Activated B cell treated with CpG ODN at 0.5 μM for 24 hours (primary cell): ENCODE results near the gene PPP4R2. TPM values are rescaled to one million over a fixed set of nuclear protein-coding genes. Genes with fewer than 3 reads are reported as not detected.

Experiments
- ATAC-seq: fragments of 200-7000 bp; cut with Tn5 transposase; one replicate; pipeline ENCODE4 v1.10.0; 2021; ENCODE audit warnings: low read depth, mild to moderate bottlenecking, moderate library complexity
- CTCF ChIA-PET: fragments of 350-600 bp; sonication (Branson Sonifier 250); formaldehyde crosslinking; loops from one replicate; lab custom pipeline; 2021; ENCODE audit warnings: antibody characterized with exemption; lab: Charles Lee
- POLR2A ChIA-PET: fragments of 350-600 bp; sonication (Branson Sonifier 250); formaldehyde crosslinking; loops from one replicate; lab custom pipeline; 2021; ENCODE audit warnings: antibody characterized with exemption; lab: Charles Lee
- DNase-seq: peaks from one replicate; pipeline ENCODE4 v3.0.0; 2022
- H3K27ac Mint-ChIP-seq: one replicate; pipeline ENCODE4 v1.8.0; 2020; ENCODE audit warnings: mixed read lengths
- H3K27me3 Mint-ChIP-seq: one replicate; pipeline ENCODE4 v1.8.0; 2021; ENCODE audit warnings: mixed read lengths
- H3K36me3 Mint-ChIP-seq: one replicate; pipeline ENCODE4 v1.8.0; 2021; ENCODE audit warnings: low read depth, mixed read lengths
- H3K4me1 Mint-ChIP-seq: one replicate; pipeline ENCODE4 v1.8.0; 2021; ENCODE audit warnings: mixed read lengths
- H3K4me3 Mint-ChIP-seq: one replicate; pipeline ENCODE4 v1.8.0; 2020; ENCODE audit warnings: mild to moderate bottlenecking, mixed read lengths
- H3K9me3 Mint-ChIP-seq: one replicate; pipeline ENCODE4 v1.8.0; 2020; ENCODE audit warnings: mixed read lengths
- intact Hi-C: fragments of 100-400 bp; cut with micrococcal nuclease; formaldehyde crosslinking; loops from one replicate; pipeline ENCODE4 v1.15.1; 2024
- total RNA-seq: library from RNA; stranded (reverse); gene quantifications from 2 replicates; pipeline ENCODE4 v1.2.3, GENCODE V29; 2022
- TF ChIP-seq, protein P1 (sequence below): fragments of 200-600 bp; IDR thresholded peaks from one replicate; pipeline ENCODE4 v1.8.0; 2022; ENCODE audit warnings: antibody characterized with exemption, mild to moderate bottlenecking

PPP4R2 gene
- total RNA-seq, 1 donor from 2014 or later: 59.7 TPM

DNA sequence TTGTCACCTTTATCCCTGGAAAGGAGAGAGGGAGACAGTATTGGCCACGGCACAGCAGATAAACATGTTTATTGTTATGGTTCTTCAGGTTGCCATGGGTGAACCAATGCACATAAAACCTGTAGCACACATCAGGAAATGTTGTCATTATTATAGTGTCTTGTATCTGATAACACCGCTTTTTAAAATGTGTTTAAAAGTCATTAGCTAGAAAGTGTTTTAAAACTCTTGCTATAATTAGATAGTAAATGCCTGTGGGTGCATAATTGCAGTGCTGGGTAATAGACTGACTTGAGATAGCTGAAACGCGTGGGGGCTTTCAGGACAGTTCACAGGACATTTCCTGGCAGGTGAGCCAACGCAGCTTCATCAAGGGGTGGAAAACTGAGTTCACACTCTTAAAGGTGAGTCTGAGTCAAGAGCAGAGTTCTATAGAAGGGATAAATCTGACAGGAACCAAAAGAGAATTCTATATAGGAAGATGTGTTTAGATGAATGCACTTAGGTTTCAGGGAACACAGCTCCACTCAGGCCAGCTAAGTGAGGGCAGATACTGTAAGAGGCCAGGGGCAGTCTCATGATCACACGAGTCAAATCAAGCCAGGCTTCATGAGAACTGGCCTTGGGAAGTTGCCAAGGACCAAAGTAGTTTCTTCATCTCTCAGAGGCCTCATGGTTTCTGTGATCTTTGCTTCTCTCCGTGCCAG lies 35.6 kb upstream of the PPP4R2 start:
- TF ChIP-seq, protein P1, sequence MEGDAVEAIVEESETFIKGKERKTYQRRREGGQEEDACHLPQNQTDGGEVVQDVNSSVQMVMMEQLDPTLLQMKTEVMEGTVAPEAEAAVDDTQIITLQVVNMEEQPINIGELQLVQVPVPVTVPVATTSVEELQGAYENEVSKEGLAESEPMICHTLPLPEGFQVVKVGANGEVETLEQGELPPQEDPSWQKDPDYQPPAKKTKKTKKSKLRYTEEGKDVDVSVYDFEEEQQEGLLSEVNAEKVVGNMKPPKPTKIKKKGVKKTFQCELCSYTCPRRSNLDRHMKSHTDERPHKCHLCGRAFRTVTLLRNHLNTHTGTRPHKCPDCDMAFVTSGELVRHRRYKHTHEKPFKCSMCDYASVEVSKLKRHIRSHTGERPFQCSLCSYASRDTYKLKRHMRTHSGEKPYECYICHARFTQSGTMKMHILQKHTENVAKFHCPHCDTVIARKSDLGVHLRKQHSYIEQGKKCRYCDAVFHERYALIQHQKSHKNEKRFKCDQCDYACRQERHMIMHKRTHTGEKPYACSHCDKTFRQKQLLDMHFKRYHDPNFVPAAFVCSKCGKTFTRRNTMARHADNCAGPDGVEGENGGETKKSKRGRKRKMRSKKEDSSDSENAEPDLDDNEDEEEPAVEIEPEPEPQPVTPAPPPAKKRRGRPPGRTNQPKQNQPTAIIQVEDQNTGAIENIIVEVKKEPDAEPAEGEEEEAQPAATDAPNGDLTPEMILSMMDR: no peak
- DNase-seq: no peak
- no peak overlapping the region for H3K4me3 Mint-ChIP-seq
- ATAC-seq: no peak
- ChIA-PET CTCF (no interaction called here), POLR2A (no interaction called here)
- H3K4me1 Mint-ChIP-seq: peaks cover 21% of the 10 kb centered on the region
- H3K36me3 Mint-ChIP-seq: no peaks in the 10 kb centered on the region
- peaks cover 2% of the 10 kb centered on the region for H3K27me3 Mint-ChIP-seq
- intact Hi-C loops: no loop called here
- H3K9me3 Mint-ChIP-seq: no peaks in the 10 kb centered on the region
- H3K27ac Mint-ChIP-seq: no peak overlapping the region

DNA sequence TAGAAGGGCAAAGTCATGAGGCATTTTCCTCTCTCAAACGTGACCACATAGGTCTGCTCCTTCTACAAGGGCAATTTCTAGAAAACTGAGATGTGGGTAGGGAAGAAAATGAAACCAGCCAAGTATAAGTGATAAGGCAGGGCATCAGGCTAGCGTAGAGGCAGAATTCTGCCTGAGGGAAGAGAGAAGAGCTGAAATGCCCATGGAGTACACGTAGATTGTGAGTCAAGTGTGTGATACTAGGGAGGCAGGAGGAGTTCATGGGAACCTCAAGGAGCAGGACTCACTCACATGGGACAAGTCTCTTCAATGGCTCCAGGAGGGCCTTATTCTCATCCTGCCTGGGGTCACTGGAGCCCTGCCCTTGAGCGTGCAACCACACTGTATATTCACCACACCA lies 34.9 kb upstream of the PPP4R2 start:
- DNase-seq (no peak), ATAC-seq (no peak)
- Mint-ChIP-seq H3K27ac (no peak overlapping the region), H3K9me3 (no peaks in the 10 kb centered on the region), H3K4me3 (no peak overlapping the region), H3K4me1 (peaks cover 16% of the 10 kb centered on the region), H3K27me3 (no peaks in the 10 kb centered on the region), H3K36me3 (no peaks in the 10 kb centered on the region)
- POLR2A ChIA-PET: no interaction called here
- TF ChIP-seq, protein P1: no peak
- intact Hi-C loops: no loop called here
- CTCF ChIA-PET: no interaction called here

DNA sequence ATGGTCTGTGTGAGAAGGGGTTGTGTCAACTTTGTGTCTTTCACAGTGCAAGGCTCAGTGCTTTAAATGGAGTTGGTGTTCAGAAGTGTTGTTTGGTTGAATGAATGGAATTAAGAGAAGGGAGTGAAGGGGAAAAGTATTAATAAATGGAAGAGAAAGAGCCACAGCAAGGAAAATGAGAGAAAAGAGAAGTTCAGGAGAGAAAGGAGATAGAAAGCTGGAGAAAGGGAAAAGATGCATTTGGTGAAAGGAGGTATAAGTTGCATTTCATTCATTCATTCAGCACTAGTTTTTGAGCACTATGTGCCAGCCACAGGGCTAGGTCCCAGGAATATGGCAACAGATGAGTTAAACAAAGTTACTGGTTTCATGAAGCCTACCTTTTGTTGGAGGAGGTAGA lies 34.3 kb upstream of the PPP4R2 start:
- CTCF ChIA-PET: no interaction called here

DNA sequence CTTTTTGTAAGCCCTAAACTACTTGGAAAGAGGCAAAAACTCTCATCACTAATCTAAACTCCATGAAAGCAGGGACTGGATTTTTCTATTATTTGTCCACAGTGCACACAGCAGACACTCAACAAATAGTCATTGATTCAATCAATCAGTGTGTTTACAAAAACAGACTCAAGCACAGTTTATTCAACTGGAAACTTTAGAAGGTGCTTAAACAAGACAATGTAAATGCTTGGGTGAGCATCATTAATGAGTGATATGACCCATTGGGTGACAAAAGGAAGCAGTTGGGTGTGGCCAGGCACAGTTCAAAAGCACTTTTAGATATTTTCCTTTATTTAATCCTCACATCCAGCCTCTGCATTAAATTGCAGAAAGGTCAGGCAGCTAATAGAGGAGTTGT lies 32.0 kb upstream of the PPP4R2 start:
- POLR2A ChIA-PET: no interaction called here
- ATAC-seq: no peak
- Mint-ChIP-seq H3K9me3 (no peaks in the 10 kb centered on the region), H3K4me1 (peaks cover 16% of the 10 kb centered on the region), H3K36me3 (no peaks in the 10 kb centered on the region), H3K27ac (no peak overlapping the region), H3K4me3 (no peak overlapping the region), H3K27me3 (no peaks in the 10 kb centered on the region)
- DNase-seq: no peak
- CTCF ChIA-PET: no interaction called here
- intact Hi-C loops: no loop called here
- TF ChIP-seq, protein P1: no peak

More for the DNA sequence above, 34.3 kb upstream of the PPP4R2 start:
- H3K9me3 Mint-ChIP-seq: no peaks in the 10 kb centered on the region
- POLR2A ChIA-PET: no interaction called here
- no peak overlapping the region for H3K27ac Mint-ChIP-seq
- TF ChIP-seq, protein P1: no peak
- H3K27me3 Mint-ChIP-seq: no peaks in the 10 kb centered on the region
- ATAC-seq: no peak
- intact Hi-C loops: no loop called here
- no peak for DNase-seq
- H3K4me3 Mint-ChIP-seq: no peak overlapping the region
- peaks cover 16% of the 10 kb centered on the region for H3K4me1 Mint-ChIP-seq
- no peaks in the 10 kb centered on the region for H3K36me3 Mint-ChIP-seq

DNA sequence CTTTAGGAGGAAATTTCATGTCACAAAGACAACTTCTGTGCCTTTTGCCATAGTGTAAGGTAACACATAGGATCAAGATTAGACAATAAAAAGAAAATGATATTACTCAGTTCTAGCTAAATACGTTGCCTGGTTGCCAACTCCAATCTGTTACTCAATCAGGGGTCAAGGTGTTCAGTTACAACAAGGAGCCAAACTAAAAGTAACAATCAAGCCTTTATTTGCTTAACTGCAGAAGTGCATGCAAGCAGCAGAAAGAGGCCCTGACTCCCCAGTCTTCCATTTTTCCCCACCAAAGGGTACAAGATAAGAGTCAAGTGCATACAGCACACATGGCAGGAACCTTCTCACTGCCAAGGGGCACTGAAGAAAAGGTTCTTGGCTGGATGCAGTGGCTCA lies 28.3 kb upstream of the PPP4R2 start:
- CTCF ChIA-PET: no interaction called here
- intact Hi-C loops: no loop called here

More for the DNA sequence above, 28.3 kb upstream of the PPP4R2 start:
- no peaks in the 10 kb centered on the region for H3K36me3 Mint-ChIP-seq
- H3K4me1 Mint-ChIP-seq: peaks cover 16% of the 10 kb centered on the region
- TF ChIP-seq, protein P1: no peak
- no peaks in the 10 kb centered on the region for H3K27me3 Mint-ChIP-seq
- H3K4me3 Mint-ChIP-seq: no peak overlapping the region
- no peaks in the 10 kb centered on the region for H3K9me3 Mint-ChIP-seq
- POLR2A ChIA-PET: no interaction called here
- H3K27ac Mint-ChIP-seq: no peak overlapping the region
- DNase-seq (no peak), ATAC-seq (no peak)
